Thyroid gland (tissue), 4 donors: ENCODE results near the gene PLEKHA4. TPM values are rescaled to one million over a fixed set of nuclear protein-coding genes. Genes with fewer than 3 reads are reported as not detected.

Experiments used
- DNase-seq, 2 donors: peaks; one replicate each; pipeline ENCODE4 v3.0.0-alpha.2; 2019
- H3K27ac ChIP-seq, 3 donors: fragments of 200-600 bp; sonication (generic); 1 replicate in 2 of 3; 2 replicates in 1 of 3; pipeline ENCODE4 v1.5.1; 2016 to 2019; ENCODE audit warnings: mild to moderate bottlenecking in 1 of 3, moderate library complexity in 1 of 3
- H3K27me3 ChIP-seq: fragments of 200-600 bp; sonication (generic); one replicate; pipeline ENCODE4 v1.5.1; 2019
- H3K36me3 ChIP-seq, 2 donors: fragments of 200-600 bp; sonication (generic); one replicate each; pipeline ENCODE4 v1.5.1; 2016 to 2019
- H3K4me1 ChIP-seq, 2 donors: fragments of 200-600 bp; sonication (generic); one replicate each; pipeline ENCODE4 v1.5.1; 2017 to 2019
- H3K4me3 ChIP-seq, 3 donors: fragments of 200-600 bp; sonication (generic); replicated peaks in 1 of 3; 1 replicate in 2 of 3; 2 replicates in 1 of 3; pipeline ENCODE4 v1.5.1; 2016; ENCODE audit warnings: mild to moderate bottlenecking in 1 of 3
- H3K9me3 ChIP-seq: fragments of 200-600 bp; sonication (generic); one replicate; pipeline ENCODE4 v1.5.1; 2017
- CTCF ChIP-seq, 6 experiments: fragments of 200-600 bp in 3 of 6; fragments of 450-650 bp in 3 of 6; sonication (generic) in 3 of 6; IDR thresholded peaks; one replicate each; pipeline ENCODE4 v1.5.1; 2016 to 2019; ENCODE audit warnings: antibody characterized with exemption in 6 of 6, mild to moderate bottlenecking in 2 of 6, inconsistent platforms in 1 of 6, moderate library complexity in 1 of 6
- POLR2A ChIP-seq, 2 donors: fragments of 450-650 bp; IDR thresholded peaks; one replicate each; pipeline ENCODE4 v1.6.1; 2017; ENCODE audit warnings: antibody characterized with exemption in 2 of 2, mild to moderate bottlenecking in 2 of 2, moderate library complexity in 1 of 2
- WGBS, 2 donors: methylation state at CpG; one replicate each; pipeline ENCODE4 v1.1.5; 2017; 5-methylcytosine and 5-hydroxymethylcytosine counted together
- intact Hi-C: fragments of 100-400 bp; cut with DNase I; formaldehyde crosslinking; loops from one replicate; pipeline ENCODE4 v1.15.1; 2023
- total RNA-seq, 4 donors: library from RNA; depleted of rRNA; stranded (reverse); fragments of >200 nt; gene quantifications; one replicate each; pipeline ENCODE4 v1.2.3, GENCODE V29; 2016

PLEKHA4 gene
- total RNA-seq, 4 donors from 2014 or later = 15.2 to 21.8 (median 19.0) TPM

- H3K36me3 ChIP-seq = no peaks in the 10 kb centered on the region
- H3K27ac ChIP-seq = no peak overlapping the region
- no peak overlapping the region for H3K4me3 ChIP-seq
- intact Hi-C loops = loop anchor here (10.0 kb wide), 1 partner anchor 115 kb away; no protein-coding TSS in a partner anchor
- no peak for TF ChIP-seq POLR2A (IDR thresholded peaks at IDR 0.05)
- TF ChIP-seq CTCF (IDR thresholded peaks at IDR 0.05) = no peak
- 86 to 87% methylated on average over 30 of the region's 30 CpGs for WGBS, 2 donors
- H3K27me3 ChIP-seq = no peaks in the 10 kb centered on the region
- no peaks in the 10 kb centered on the region for H3K9me3 ChIP-seq
- DNase-seq = no peak
- peaks cover 0 to 4% of the 10 kb centered on the region in 2 donors for H3K4me1 ChIP-seq
Measured at GRCh38 chr19:48859711-48860572, 8.5 kb downstream of the PLEKHA4 start.

- WGBS, 2 donors = 59 to 62% methylated on average over 29 to 32 of the region's 34 CpGs
- H3K9me3 ChIP-seq = no peaks in the 10 kb centered on the region
- TF ChIP-seq POLR2A (IDR thresholded peaks at IDR 0.05) (no peak), CTCF (IDR thresholded peaks at IDR 0.05) (no peak)
- peaks cover 0 to 4% of the 10 kb centered on the region in 2 donors for H3K4me1 ChIP-seq
- H3K27me3 ChIP-seq = no peaks in the 10 kb centered on the region
- no peaks in the 10 kb centered on the region for H3K36me3 ChIP-seq
- intact Hi-C loops = no loop called here
- H3K4me3 ChIP-seq = no peak overlapping the region
- no peak overlapping the region for H3K27ac ChIP-seq
- DNase-seq = no peak
Measured at GRCh38 chr19:48858984-48859710, 9.3 kb downstream of the PLEKHA4 start.

- peaks cover 0 to 5% of the 10 kb centered on the region in 2 donors for H3K36me3 ChIP-seq
- intact Hi-C loops = no loop called here
- WGBS, 2 donors = 88 to 94% methylated on average over 6 of the region's 6 CpGs
Measured at GRCh38 chr19:48856921-48857320, 11.5 kb downstream of the PLEKHA4 start.

GRCh38 chr19:48854103-48854502 is 14.3 kb downstream of the PLEKHA4 start:
- WGBS, 2 donors = 76 to 88% methylated on average over 7 of the region's 7 CpGs
- H3K36me3 ChIP-seq = peaks cover 0 to 5% of the 10 kb centered on the region in 2 donors
- H3K4me1 ChIP-seq = peaks cover 0 to 4% of the 10 kb centered on the region in 2 donors
- intact Hi-C loops = no loop called here
- no peaks in the 10 kb centered on the region for H3K27me3 ChIP-seq
- H3K27ac ChIP-seq = no peak overlapping the region
- TF ChIP-seq CTCF (IDR thresholded peaks at IDR 0.05) (no peak), POLR2A (IDR thresholded peaks at IDR 0.05) (no peak)
- no peak for DNase-seq
- H3K4me3 ChIP-seq = no peak overlapping the region
- H3K9me3 ChIP-seq = no peaks in the 10 kb centered on the region

More at GRCh38 chr19:48856921-48857320, 11.5 kb downstream of the PLEKHA4 start:
- DNase-seq = no peak
- no peaks in the 10 kb centered on the region for H3K27me3 ChIP-seq
- TF ChIP-seq CTCF (IDR thresholded peaks at IDR 0.05) = no peak
- H3K27ac ChIP-seq = no peak overlapping the region
- H3K4me1 ChIP-seq = peaks cover 0 to 4% of the 10 kb centered on the region in 2 donors
- no peak overlapping the region for H3K4me3 ChIP-seq
- no peaks in the 10 kb centered on the region for H3K9me3 ChIP-seq

GRCh38 chr19:48853483-48853882 is 14.9 kb downstream of the PLEKHA4 start:
- TF ChIP-seq CTCF (IDR thresholded peaks at IDR 0.05) (no peak), POLR2A (IDR thresholded peaks at IDR 0.05) (no peak)
- Histone ChIP-seq H3K36me3 (peaks cover 0 to 5% of the 10 kb centered on the region in 2 donors), H3K27me3 (no peaks in the 10 kb centered on the region), H3K27ac (no peak overlapping the region), H3K4me1 (peaks cover 0 to 4% of the 10 kb centered on the region in 2 donors), H3K9me3 (no peaks in the 10 kb centered on the region), H3K4me3 (no peak overlapping the region)
- intact Hi-C loops = no loop called here
- DNase-seq = no peak
- WGBS, 2 donors = 82 to 93% methylated on average over 8 of the region's 8 CpGs
